ENCODE measurements around the gene TET2.

Gene TET2

DNA sequence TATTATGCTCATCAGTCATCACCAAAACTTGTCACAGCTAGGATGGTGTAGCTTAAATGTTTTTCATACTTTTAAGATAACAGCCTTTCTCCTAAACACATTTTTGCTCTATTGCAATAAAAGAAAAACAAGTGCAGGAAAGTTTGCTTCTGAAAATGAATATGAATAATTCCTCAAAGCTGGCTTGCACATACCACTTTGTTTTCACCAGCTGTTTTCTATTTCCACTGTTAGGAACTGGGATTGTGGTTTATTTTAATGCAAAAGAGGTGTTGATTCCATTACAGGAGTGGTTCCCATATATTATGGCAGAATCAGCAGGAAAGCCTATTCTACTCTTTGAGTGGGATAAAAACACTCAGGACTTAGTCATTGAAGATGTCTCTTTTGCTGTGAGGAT is 181.3 kb downstream of the TET2 start:
- Histone ChIP-seq H3K27ac (ENCODE audit: low read length) (no peak overlapping the region), H3K9ac (ENCODE audit: low read length in 2 of 2) (no peak overlapping the region), H3K27me3 (ENCODE audit: control insufficient read depth in 1 of 2, insufficient read depth in 2 of 2, low read length in 2 of 2) (no peaks in the 10 kb centered on the region), H3K36me3 (ENCODE audit: control insufficient read depth in 2 of 2, insufficient read depth in 2 of 2, low read length in 2 of 2) (no peaks in the 10 kb centered on the region), H3K9me3 (ENCODE audit: control insufficient read depth in 2 of 2, low read length in 2 of 2) (no peaks in the 10 kb centered on the region), H3K4me1 (ENCODE audit: control insufficient read depth, insufficient read depth, low read length) (no peaks in the 10 kb centered on the region), H3K4me3 (ENCODE audit: low read length in 2 of 2) (no peak overlapping the region)

DNA sequence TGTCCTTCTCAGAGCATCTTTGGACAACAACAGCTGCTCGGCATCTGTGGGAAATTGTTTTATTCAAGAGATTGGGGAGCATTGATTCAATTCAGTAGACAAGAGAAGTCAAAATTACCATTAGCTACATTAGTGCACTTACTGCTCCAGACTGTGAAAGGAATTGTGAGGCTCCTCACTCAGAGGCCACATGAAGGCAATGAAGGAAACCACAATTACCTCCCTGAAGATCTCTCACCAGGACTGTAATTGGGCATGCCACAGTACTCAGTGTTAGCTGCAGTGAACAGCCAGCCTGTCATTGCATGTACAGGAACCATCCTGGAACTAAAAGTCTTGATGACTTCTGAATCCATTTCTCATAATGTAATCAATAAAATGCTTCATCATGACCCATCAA is 182.4 kb downstream of the TET2 start:
- Histone ChIP-seq H3K4me3 (ENCODE audit: low read length in 2 of 2) (no peak overlapping the region), H3K4me1 (ENCODE audit: control insufficient read depth, insufficient read depth, low read length) (no peaks in the 10 kb centered on the region), H3K9me3 (ENCODE audit: control insufficient read depth in 2 of 2, low read length in 2 of 2) (no peaks in the 10 kb centered on the region), H3K27ac (ENCODE audit: low read length) (no peak overlapping the region), H3K36me3 (ENCODE audit: control insufficient read depth in 2 of 2, insufficient read depth in 2 of 2, low read length in 2 of 2) (no peaks in the 10 kb centered on the region), H3K9ac (ENCODE audit: low read length in 2 of 2) (no peak overlapping the region), H3K27me3 (ENCODE audit: control insufficient read depth in 1 of 2, insufficient read depth in 2 of 2, low read length in 2 of 2) (no peaks in the 10 kb centered on the region)
